Skin of body (tissue), 2 donors: ENCODE results near the gene SIAH2. TPM values are rescaled to one million over a fixed set of nuclear protein-coding genes. Genes with fewer than 3 reads are reported as not detected.

Experiments used
- DNase-seq: peaks from one replicate; lab custom pipeline; 2025; lab: John Stamatoyannopoulos, UW
- total RNA-seq: library from RNA; depleted of rRNA; stranded (reverse); fragments of >200 nt; gene quantifications from one replicate; pipeline ENCODE4 v1.2.3, GENCODE V29; 2014

SIAH2 gene
- total RNA-seq, 1 donor from 2014 or later, result 26.7 TPM

DNA sequence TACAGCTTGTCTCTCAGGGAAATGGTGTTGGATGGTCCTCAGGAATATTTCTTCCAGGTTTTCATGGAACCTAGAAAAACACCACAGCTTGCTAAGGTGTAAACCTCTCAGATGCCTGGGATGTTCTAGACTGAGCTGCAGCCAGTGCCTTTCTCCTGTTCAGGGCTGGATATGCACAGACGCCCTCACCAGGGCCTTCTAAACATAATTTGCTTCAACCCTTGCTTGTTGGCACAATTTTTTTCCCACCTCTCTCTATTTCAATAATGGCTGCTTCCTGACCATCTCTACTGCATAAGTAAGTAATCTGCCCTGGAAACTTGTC, 28.2 kb downstream of the SIAH2 start:
- no peak for DNase-seq

DNA sequence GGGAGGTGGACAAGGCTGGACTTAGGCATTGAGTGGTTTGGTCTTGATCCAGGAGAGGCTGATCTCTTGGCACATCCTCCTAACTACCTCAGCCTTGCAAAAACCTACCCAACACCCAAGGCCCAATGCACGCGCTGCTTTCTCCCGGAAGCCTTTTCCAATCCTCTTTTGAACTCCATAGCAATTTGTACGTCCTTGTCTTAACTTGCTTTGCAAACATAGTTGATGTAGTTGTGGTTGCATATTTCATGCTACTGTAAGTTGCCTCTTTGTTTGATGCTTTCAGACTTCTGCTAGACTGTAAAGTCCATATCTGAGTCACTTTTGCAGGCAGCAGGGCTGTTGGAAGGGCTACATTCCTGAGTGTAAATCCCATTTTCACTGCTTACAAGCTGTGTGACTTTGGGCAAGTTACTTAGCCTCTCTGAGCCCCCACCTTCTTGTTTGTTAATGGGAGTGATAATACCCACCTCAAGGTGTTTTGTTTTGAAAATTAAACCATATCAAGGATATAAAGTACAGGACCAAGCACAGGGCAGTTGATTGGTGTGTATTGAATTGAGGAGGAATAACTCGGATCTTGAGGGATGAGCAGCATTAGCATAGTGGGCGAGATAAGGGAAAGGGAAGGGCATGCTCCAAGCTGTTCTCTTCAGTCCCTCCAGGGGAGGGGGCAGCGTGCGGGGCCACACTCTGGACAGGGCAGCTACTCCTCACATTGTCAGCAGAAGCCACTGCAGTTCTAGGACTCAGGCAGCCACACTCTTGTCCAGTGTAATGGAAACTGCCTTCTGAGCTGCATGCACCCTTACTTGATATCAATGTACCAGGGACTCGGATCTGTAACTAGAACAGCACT, 28.8 kb downstream of the SIAH2 start:
- DNase-seq, result no peak

DNA sequence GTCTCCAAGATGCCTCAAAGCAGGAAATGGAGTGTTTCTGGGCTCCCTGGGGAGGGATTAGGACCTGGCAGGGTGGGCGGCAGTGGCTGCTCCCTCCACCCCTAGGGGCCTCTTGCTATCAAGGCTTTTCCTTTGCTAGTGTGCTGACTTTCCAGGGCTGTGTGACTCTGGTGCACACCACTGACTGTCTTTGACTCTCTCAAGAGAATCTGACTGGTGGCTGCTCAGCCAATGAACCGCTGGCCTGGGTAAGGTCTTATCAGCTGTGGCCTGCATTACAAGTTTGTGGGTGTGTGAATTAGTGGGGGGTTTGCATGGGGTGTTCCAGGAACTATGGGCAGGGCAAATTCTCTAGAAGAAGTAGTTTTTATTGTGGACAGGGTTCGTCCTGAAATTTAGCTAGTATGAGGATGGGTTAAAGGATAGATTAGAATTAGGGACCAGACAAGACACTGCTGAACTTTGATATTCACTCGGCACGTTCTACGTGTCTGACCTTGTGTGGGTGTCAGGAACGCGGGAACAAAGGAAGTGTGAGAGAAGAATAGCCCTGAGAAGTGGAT, 29.5 kb downstream of the SIAH2 start:
- DNase-seq, result no peak

DNA sequence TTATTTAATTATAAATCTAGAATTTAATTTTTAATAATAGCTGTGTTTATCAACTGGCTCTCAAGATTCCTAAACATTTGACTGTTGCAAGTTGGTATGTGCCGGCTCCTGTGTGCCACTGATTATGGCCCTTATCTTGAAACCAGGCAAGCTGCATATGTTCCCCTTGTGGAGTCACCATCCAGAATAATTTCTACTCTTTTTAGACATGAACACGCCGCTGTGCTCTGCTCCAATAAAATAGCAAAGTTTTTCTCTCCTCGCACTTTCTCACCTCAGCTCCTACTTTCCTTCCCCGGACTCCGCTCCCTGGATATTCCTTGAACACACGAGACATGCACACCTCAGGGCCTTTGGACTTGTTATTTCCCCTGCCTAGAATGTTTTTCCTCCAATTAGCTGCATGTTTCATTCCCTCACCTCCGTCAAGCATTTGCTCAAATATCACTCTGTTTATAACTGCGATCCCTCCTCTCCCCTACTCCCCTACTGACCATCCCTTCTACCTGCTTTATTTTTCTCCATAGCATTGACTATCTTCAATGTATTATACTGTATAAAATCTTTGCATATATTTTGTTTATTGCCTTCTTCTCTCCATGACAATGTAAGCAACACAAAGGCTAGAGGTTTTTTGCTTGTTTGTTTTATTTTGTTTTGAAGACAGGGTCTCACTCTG, 33.1 kb downstream of the SIAH2 start:
- DNase-seq, result no peak

DNA sequence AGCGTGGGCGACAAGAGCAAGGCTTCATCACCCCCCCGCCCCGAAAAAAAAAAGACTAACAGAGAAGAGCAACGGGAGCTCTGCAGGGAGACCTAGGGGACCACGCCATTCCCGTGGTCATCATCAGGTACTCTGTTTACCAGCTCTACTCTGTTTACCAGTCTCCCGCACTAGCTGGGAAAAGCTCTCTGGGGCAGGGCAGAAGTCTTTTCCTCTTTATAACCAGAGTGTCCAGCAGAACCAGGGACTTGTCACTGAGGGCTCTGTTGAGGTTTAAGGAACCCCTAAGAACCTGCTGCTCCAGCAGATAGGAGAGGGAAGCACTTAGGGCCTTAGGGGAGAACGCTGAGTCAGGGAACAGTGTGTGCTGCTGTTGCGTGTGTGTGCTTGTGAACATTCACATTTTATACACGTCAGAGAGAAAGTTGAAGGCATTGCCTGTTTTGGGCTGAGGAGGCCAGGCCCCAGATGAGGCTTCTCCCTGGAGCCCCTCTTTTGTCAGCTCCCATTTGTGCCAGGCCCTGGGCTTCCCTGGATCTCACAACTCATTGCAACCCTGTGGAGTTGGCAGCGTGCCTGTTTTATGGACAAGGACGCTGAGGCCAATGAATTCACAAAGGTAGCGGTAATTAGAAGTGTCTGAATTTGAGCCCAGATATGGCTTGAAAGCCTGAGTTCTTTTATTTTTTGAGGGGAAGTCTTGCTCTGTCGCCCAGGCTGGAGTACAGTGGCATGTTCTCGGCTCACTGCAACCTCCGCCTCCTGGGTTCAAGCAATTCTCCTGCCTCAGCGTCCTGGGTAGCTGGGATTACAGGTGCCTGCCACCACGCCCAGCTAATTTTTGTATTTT, 35.1 kb downstream of the SIAH2 start:
- no peak for DNase-seq

DNA sequence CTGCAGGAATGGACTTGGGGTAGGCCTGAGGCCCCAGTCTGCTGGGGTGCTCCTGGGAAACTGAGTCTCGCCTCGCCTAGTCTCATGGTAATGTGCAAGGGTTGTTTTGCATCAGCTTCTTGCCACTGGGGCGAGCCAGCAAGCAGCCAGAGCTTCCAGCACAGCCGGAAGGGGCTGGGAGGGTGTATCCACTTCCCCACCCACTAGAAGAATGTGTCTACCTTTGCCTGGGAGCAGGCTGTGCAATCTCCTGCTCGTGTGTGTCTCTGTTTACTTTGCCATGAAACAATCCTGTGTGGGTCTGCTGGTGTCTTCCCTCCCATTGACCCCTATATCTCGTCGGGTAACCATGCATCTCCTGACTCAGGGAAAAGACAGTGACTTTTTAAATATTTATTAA, 37.4 kb downstream of the SIAH2 start:
- DNase-seq, result no peak

DNA sequence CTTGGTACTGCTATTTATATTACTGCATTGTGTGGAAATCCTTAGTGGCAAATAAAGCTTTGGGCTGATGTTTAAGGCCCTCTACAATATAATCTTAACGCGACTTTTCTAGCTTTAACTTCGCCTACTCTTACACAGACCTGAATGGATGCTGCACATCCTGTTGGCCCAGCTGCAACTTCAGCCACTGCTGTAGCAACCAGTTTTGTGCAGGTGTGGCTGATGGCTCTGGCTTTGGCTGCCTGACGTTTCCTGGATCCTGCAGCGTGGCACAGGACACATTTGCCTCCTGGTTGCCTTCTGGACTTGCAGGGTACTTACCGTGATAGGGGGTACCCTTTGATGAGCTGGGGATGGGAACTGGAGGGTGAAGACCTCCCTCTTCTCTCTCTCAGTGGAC, 39.0 kb downstream of the SIAH2 start:
- no peak for DNase-seq

DNA sequence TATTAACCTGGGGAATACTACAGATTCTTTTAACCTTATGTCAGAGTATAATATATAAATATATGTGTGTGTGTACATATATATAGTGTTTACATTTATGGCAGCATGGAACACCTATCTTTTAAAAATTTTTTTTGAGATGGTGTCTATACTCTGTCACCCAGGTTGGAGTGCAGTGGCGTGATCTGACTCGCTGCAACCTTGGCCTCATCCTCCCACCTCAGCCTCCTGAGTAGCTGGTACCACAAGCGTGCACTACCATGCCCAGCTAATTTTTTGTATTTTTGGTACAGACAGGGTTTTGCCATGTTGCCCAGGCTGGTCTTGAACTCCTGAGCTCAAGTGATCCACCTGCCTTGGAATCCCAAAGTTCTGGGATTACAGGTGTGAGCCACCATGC, 40.7 kb downstream of the SIAH2 start:
- no peak for DNase-seq

DNA sequence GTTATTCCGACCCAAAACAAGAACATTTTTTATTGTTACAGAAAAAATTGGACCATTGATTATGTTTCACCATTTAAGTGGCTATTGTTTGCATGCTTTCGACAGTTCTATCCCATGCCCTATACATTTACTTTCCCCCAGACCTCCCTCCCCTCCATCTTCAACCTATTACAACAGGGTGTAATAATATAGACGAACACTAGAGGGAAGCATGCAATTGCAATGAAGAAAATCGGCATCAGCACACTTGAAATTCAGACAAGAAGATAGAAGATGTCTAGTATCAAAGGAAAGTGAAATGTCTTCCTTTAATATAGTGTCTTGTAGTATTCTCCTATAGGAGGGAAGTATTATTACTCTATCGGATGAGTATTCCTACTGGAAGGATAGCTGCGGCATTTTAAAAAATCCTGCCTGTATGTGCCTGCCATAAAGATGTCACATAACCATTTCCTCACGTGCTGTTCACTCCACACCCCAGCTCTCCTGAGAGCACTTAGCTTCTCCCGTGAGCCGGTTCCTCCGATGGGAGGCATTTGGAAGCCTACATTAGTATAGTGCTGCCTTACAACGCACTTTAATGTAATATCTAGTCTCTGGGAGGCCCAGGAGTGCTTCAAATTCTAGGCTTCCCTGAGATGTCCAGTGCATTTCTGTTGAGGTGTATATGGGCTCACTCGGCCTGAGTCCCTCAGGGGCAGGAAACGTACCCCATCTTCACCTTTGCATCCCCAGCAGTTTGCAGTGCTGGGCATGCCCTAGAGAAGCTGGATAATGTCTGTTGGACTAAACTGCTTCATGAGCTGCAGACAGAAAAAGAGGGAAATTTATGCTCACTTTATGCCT, 41.5 kb downstream of the SIAH2 start:
- DNase-seq, result peak; percentile 63

DNA sequence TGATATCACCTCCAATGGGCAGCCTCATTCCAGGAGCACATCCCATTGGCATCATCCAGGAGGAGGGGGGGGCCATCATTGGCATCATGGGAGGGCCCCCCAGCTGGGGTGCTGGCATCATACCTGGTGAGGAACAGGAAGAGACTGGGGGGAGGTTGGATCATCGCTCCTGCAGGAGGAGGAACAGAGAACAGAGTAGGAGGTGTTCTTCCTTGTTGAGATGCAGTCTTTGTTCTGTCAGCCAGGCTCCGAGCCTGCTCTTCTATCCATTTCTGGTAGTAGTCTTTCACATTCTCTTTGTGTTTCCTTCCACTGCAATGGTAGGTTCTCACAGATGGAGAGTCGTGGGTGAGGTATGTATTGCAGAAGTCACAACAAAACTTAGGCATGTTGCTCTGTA, 42.5 kb downstream of the SIAH2 start:
- DNase-seq, result no peak

DNA sequence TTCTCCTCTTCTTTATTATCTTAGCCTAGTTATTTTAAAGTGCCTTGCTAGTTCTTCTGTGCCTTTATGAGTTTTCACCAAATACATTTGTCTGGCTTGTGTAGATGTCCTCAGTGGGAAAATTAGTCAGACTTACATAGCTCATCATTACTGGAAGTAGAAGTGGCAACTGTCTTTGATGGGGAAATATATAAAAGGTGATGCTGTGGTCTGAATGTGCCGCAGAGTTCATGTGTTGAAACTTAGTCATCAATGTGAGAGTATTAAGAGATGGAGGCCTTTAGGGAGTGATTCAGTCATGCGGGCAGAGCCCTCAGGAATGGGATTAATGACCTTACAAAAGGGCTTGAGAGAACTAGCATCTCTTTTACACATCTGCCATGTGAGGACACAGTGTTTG, 52.9 kb downstream of the SIAH2 start:
- no peak for DNase-seq

DNA sequence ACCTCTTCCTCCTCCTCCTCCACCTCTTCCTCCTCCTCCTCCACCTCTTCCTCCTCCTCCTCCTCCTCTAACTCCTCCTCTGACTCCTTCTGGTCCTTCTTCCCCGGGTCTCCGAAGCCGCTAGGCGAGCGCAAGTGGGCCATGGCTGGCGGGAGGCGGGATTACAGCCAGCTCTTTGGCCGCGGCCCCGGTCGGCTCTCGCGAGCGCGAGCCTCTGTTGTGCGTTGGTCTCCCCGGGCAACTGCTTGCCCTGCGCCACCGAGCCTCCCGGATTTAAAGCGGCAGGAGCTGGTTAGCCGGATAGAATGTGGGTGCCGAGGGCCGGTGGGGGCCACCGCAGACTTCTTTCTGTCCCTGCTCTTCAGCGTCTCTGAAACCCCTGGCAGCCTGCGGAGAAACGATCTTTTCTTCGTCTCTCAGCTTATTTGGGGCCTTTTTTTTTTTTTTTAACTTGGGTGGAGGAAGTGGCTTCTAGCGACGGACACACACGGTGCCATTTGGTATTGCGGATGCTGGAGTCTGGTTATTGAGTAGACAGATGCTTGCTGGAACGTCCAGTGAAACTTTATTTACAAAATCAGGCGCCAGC, 59.1 kb downstream of the SIAH2 start, which contains the start of gene ERICH6:
Gene ERICH6 (minus strand): TSS at position 165 of the 589 bp plus-strand sequence. CDS start 22 bp downstream, at position 143.
- DNase-seq, result peak; percentile 83

DNA sequence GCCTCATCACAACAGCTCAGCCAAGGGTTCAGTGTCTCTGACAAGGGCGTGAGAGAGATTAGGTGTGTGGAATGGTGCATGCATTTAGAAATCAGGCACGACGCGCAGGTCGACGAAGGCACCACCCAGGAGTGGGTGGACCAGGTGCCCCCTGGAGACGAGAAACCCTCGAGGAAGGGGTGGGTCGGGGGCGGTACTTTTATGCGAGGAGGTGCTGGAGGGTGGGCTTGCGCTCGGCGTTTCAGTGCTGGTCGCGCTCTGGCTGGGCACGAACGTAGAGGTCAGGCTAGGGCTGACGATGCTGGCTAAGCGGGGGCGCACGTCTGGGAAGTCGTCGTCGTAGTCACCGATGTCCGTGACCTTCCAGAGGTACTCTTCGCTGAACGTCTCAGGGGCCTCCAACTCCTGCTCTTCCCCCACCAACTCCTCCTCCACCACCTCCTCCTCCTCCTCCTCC, 59.6 kb downstream of the SIAH2 start:
- DNase-seq, result peak; percentile 29

DNA sequence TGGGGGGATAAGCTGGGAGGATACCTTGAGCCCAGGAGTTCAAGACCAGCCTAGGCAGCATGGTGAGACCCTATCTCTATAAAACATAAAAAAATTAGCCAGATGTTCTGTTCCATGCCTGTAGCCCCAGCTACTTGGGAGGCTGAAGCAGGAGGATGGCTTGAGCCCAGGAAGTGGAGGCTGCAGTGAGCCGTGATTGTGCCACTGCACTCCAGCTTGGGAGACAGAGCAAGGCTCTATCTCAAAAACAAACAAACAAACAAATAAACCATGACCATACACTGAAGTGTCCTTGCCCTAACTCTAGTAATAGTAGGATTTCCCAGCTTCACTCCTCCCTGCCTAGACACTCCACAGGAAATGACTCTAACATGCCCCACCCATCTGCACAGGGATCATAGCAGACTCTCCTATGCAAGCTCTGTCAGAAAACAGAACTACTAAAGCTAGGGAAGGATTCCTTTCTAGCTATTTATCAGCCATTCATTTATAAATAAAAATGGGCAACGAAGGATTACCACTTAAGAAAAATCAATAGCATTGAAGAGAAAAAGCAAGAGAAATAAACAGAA, 63.8 kb downstream of the SIAH2 start:
- DNase-seq, result no peak

DNA sequence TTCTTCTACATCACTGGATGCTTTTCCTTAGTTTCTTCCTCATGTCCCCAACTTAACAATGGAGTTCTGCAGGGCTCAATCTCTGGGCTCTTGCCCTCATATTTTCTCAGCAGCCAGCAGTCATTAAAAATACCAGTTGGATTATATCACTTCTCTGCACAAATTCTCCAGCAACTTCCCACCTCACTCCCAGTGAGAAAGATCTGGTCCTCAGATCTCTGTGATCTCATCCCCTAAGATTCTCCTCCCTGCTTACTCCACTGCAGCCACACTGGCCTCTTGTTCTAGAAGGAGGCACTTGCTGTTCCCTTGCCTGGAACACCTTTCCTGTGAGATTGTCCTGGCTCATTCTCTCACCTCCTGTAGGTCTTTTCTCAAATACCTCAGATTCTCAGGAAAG, 65.3 kb downstream of the SIAH2 start:
- no peak for DNase-seq

DNA sequence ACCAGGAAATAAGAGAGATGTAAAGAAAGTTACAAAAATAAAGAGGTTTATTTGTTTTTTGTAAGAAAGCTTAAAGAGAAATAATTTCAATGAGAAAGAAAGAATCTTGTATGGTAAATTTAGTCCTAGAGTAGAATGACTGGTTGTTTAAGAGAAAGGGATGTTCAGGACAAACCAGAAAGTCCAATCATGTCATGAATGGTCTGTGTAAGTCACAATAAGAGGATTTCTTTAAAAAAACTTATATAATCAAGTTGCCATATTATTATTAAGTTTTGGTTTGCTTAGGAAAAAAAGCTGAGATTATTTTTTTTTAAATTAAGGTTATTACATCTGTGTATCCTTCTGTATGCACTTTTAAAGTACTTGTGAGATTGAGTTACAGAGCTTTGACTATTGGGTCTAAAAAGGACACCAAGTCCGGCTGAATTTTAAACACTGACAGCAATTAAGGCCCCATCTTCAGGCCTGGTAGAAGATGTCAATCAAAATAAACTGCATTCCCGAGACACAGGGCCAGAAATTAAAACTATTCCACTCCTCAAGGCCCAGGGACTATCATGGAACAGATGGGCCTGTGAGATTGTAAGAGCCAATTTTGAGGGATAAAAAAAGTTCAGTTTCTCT, 71.4 kb downstream of the SIAH2 start:
- DNase-seq, result no peak
